ENCODE data around the gene PLEKHA7.
"Not testable (repeated sequence)": the region's sequence is repeated elsewhere in the genome, so short reads cannot be mapped to it uniquely, and the experiment has no call there.

Gene PLEKHA7

GRCh38 chr11:16976379-16976778 lies 37.8 kb downstream of the PLEKHA7 start:
- Mint-ChIP-seq H3K9me3 (no peaks in the 10 kb centered on the region), H3K36me3 (ENCODE audit: low read depth) (no peaks in the 10 kb centered on the region), H3K27ac (no peak overlapping the region), H3K4me1 (ENCODE audit: low read depth) (no peaks in the 10 kb centered on the region), H3K4me3 (no peak overlapping the region), H3K27me3 (no peaks in the 10 kb centered on the region)
- DNase-seq = no peak

- H3K4me1 Mint-ChIP-seq (ENCODE audit: low read depth) = no peaks in the 10 kb centered on the region
- H3K27ac Mint-ChIP-seq = no peak overlapping the region
Measured at GRCh38 chr11:16975906-16976305, 38.3 kb downstream of the PLEKHA7 start.

DNA sequence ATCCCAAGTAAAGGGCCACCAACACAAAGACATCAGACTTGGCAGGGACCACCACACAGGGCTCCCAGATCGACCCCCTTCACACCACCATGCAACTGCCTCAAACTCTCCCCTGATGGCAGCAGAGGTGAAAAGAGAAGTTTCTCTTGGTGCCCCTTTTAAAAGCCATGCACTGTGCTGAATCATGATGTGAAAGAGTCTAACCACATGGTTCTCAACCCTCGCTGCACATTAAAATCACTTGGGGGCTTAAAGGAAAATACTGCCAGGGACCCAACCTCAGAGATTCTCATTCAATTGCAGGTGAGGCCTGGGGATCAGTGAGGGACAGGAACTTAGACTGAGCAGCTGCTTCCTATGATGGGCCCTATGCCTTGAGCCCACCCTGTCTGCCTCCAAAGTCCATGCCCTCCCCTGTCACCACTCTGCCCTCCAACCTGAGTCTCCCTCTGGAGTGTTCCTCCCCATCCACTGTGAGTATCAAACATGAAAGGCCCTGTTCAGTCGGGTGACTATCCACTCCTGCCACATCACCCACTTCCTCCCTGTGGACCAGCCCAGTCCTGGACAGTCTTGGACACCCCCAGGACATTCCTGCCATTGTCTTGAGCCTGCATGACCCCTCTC lies 40.8 kb downstream of the PLEKHA7 start:
- Mint-ChIP-seq H3K9me3 (no peaks in the 10 kb centered on the region), H3K27ac (no peak overlapping the region), H3K4me3 (no peak overlapping the region)

More at GRCh38 chr11:16975906-16976305, 38.3 kb downstream of the PLEKHA7 start:
- no peaks in the 10 kb centered on the region for H3K36me3 Mint-ChIP-seq (ENCODE audit: low read depth)
- no peak for DNase-seq
- H3K27me3 Mint-ChIP-seq = no peaks in the 10 kb centered on the region
- H3K9me3 Mint-ChIP-seq = no peaks in the 10 kb centered on the region
- no peak overlapping the region for H3K4me3 Mint-ChIP-seq

GRCh38 chr11:16969010-16969999 lies 44.9 kb downstream of the PLEKHA7 start:
- Mint-ChIP-seq H3K4me3 (no peak overlapping the region), H3K27ac (no peak overlapping the region), H3K27me3 (no peaks in the 10 kb centered on the region), H3K36me3 (ENCODE audit: low read depth) (no peaks in the 10 kb centered on the region), H3K4me1 (ENCODE audit: low read depth) (peaks cover 6% of the 10 kb centered on the region), H3K9me3 (no peaks in the 10 kb centered on the region)
- DNase-seq = no peak

More for the DNA sequence above, 40.8 kb downstream of the PLEKHA7 start:
- no peaks in the 10 kb centered on the region for H3K36me3 Mint-ChIP-seq (ENCODE audit: low read depth)
- no peaks in the 10 kb centered on the region for H3K27me3 Mint-ChIP-seq
- DNase-seq = no peak
- peaks cover 6% of the 10 kb centered on the region for H3K4me1 Mint-ChIP-seq (ENCODE audit: low read depth)

GRCh38 chr11:16968196-16968595 lies 46.0 kb downstream of the PLEKHA7 start:
- Mint-ChIP-seq H3K4me3 (no peak overlapping the region), H3K36me3 (ENCODE audit: low read depth) (no peaks in the 10 kb centered on the region), H3K27me3 (no peaks in the 10 kb centered on the region), H3K27ac (no peak overlapping the region), H3K9me3 (no peaks in the 10 kb centered on the region), H3K4me1 (ENCODE audit: low read depth) (peaks cover 9% of the 10 kb centered on the region)
- no peak for DNase-seq

DNA sequence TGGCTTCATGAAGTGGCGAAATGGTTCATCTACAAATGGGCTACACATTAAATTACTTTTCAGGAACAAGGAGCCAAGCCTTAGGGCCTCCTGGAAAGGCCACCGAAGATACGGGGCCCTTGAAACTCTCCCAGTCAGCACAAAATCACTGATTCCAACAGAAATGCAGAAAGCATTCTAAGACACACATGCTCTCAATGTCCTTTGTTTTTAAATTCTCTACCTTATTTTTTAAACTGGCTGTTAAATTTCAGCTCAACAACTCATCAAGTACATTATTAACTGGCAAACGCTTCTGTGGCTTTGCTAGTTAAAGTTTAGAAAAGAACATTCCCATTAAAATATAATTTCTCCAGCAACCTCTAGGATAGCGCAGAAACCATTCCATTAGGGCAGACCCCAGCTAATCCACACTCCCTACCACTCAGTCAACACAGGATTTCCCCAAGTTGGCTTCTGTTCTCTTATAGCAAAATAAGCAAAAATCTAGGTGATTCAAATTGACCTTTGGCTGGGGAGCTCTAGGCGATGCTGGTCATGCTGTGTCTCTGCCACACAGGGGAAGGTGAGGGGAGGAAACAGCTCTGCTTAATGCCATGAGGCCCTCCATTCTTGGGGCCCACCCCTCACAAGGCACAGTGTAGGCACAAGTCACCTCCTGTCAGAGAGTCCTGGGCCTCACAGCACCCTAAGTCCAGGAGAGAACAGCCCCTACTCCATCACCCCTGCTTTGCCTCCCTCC lies 47.1 kb downstream of the PLEKHA7 start:
- H3K9me3 Mint-ChIP-seq = no peaks in the 10 kb centered on the region
- DNase-seq = no peak
- no peak overlapping the region for H3K27ac Mint-ChIP-seq
- H3K36me3 Mint-ChIP-seq (ENCODE audit: low read depth) = no peaks in the 10 kb centered on the region
- no peaks in the 10 kb centered on the region for H3K27me3 Mint-ChIP-seq
- H3K4me3 Mint-ChIP-seq = no peak overlapping the region
- peaks cover 12% of the 10 kb centered on the region for H3K4me1 Mint-ChIP-seq (ENCODE audit: low read depth)

DNA sequence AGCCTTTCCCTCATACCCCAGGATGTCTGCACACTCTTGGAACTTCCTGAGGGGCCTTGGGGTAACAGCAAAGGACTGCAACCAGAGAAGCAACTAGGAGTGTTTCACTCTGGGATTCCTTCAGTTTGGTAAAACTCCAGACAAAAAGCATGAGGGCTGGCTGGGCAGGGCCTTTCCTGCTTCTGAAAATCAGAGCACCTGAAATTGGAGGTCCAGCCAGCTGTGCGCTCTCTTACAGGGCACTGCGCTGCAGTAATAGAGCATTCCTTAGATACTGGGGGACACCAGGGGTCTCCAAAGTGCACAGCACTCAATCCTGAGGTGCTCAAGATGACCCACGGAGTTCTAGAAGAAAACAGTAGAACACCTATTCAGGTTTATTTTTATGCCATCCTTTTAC lies 49.7 kb downstream of the PLEKHA7 start:
- no peaks in the 10 kb centered on the region for H3K36me3 Mint-ChIP-seq (ENCODE audit: low read depth)
- H3K4me1 Mint-ChIP-seq (ENCODE audit: low read depth) = peaks cover 12% of the 10 kb centered on the region
- no peaks in the 10 kb centered on the region for H3K9me3 Mint-ChIP-seq
- H3K27ac Mint-ChIP-seq = no peak overlapping the region
- H3K27me3 Mint-ChIP-seq = no peaks in the 10 kb centered on the region
- H3K4me3 Mint-ChIP-seq = no peak overlapping the region
- no peak for DNase-seq

DNA sequence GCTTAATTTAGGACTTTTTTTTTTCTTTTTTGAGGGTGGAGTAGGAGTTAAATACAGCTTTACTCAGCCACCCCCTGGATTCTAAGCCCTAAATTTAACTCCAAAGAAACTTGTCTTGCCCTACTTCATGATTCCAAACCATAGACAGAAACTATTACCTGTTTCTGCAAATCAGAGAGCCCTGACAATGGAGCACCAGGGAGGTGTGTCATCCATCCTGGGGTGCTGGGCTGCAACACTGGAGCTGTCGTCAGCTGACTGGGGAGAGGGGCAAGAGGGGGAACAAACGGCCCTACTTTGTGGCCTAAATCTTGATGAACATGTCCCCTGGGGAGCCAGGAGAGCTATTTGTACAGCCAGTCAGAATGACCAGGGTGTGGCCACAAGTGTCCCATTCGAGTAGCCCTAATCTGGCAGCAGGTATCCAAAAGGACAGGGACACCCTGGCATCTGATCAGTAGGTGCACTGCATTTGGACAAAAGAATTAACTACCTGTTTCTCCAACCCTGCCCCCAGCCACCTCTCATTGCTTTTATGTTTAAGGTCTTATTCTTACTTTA lies 50.8 kb downstream of the PLEKHA7 start:
- no peaks in the 10 kb centered on the region for H3K9me3 Mint-ChIP-seq
- H3K27ac Mint-ChIP-seq = no peak overlapping the region
- no peaks in the 10 kb centered on the region for H3K27me3 Mint-ChIP-seq
- no peaks in the 10 kb centered on the region for H3K36me3 Mint-ChIP-seq (ENCODE audit: low read depth)
- H3K4me3 Mint-ChIP-seq = no peak overlapping the region
- H3K4me1 Mint-ChIP-seq (ENCODE audit: low read depth) = peaks cover 6% of the 10 kb centered on the region
- DNase-seq = no peak

- H3K27ac Mint-ChIP-seq; H3K27me3 Mint-ChIP-seq; H3K36me3 Mint-ChIP-seq (ENCODE audit: low read depth); H3K9me3 Mint-ChIP-seq; H3K4me3 Mint-ChIP-seq; DNase-seq; H3K4me1 Mint-ChIP-seq (ENCODE audit: low read depth): not testable (repeated sequence)
Measured at GRCh38 chr11:16962589-16962988, 51.6 kb downstream of the PLEKHA7 start.

DNA sequence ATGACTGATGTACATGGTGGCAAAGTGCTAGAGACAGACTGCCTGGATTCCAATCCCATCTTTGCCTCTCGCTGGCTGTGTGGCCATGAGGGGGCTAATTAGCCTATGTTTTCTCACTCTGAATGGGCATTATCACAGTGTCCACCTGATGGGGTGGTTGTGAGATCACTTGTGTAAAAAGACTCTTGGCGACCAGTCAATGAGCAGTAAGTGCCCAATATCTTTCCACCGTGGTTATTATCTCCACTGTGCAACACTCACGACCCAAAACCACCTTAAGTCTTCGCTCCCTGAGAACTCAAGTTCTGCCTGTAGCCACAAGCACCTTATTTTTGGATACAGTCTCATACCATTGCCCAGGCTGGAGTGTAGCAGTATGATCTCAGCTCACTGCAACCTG lies 52.1 kb downstream of the PLEKHA7 start:
- no peak overlapping the region for H3K27ac Mint-ChIP-seq
- H3K4me1 Mint-ChIP-seq (ENCODE audit: low read depth) = peaks cover 6% of the 10 kb centered on the region
- no peak overlapping the region for H3K4me3 Mint-ChIP-seq
- H3K9me3 Mint-ChIP-seq = no peaks in the 10 kb centered on the region
- H3K36me3 Mint-ChIP-seq (ENCODE audit: low read depth) = no peaks in the 10 kb centered on the region
- DNase-seq = no peak
- H3K27me3 Mint-ChIP-seq = no peaks in the 10 kb centered on the region

DNA sequence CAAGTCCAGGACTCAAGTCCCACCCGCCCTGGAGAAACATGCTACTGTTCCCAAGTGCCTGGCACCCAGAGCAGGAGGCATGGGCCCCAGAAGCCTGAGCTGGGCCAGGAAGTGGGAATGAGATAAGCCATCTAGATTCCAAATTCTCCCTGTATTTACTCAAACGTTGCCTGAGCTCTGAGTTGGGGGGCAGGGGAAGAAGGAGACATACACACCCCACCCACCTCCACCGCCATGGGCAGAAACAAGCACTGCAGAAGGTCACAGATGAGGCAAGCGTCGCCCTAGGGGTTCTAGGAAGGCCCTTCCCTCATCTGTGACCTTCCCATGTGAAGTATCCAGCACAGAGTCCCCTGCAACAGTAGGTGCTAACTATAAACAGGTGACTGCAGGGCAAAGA lies 54.0 kb downstream of the PLEKHA7 start:
- H3K36me3 Mint-ChIP-seq (ENCODE audit: low read depth) = no peaks in the 10 kb centered on the region
- H3K4me1 Mint-ChIP-seq (ENCODE audit: low read depth) = peaks cover 6% of the 10 kb centered on the region
- H3K9me3 Mint-ChIP-seq = no peaks in the 10 kb centered on the region
- DNase-seq = no peak
- H3K4me3 Mint-ChIP-seq = no peak overlapping the region
- H3K27me3 Mint-ChIP-seq = no peaks in the 10 kb centered on the region
- H3K27ac Mint-ChIP-seq = no peak overlapping the region

DNA sequence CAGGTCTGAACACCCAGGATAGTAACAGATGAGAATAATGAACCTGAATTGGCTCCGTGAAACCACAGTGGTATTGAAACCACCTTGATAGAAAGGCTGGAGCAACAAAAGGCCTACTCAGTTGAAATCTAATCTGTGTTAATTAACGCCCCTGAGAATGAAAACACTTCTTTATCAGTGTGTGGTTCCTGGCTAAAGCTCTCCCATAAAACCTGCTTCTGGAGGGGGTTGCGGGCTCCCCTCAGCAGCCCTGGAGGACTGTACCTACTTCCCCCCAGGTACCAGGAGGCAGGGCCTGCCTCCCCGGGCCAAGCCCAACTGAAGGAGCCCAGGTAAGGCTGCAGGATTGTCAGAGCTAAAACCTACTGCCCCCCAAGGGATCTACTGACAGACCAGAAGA lies 54.6 kb downstream of the PLEKHA7 start:
- no peak overlapping the region for H3K4me3 Mint-ChIP-seq
- H3K27me3 Mint-ChIP-seq = no peaks in the 10 kb centered on the region
- H3K9me3 Mint-ChIP-seq = no peaks in the 10 kb centered on the region
- no peak for DNase-seq
- no peaks in the 10 kb centered on the region for H3K36me3 Mint-ChIP-seq (ENCODE audit: low read depth)
- no peak overlapping the region for H3K27ac Mint-ChIP-seq
- peaks cover 6% of the 10 kb centered on the region for H3K4me1 Mint-ChIP-seq (ENCODE audit: low read depth)

GRCh38 chr11:16958833-16959232 lies 55.4 kb downstream of the PLEKHA7 start:
- Mint-ChIP-seq H3K36me3 (ENCODE audit: low read depth) (no peaks in the 10 kb centered on the region), H3K9me3 (no peaks in the 10 kb centered on the region), H3K27me3 (no peaks in the 10 kb centered on the region), H3K4me3 (no peak overlapping the region), H3K27ac (no peak overlapping the region), H3K4me1 (ENCODE audit: low read depth) (peaks cover 4% of the 10 kb centered on the region)
- DNase-seq = no peak

- no peak overlapping the region for H3K4me3 Mint-ChIP-seq
- H3K9me3 Mint-ChIP-seq = no peaks in the 10 kb centered on the region
- H3K27me3 Mint-ChIP-seq = no peaks in the 10 kb centered on the region
- no peaks in the 10 kb centered on the region for H3K4me1 Mint-ChIP-seq (ENCODE audit: low read depth)
- DNase-seq = no peak
- no peak overlapping the region for H3K27ac Mint-ChIP-seq
- no peaks in the 10 kb centered on the region for H3K36me3 Mint-ChIP-seq (ENCODE audit: low read depth)
Measured at GRCh38 chr11:16956538-16957153, 57.6 kb downstream of the PLEKHA7 start.
